Smooth muscle cell of trachea (primary cell): ENCODE data around the gene SLC30A4. TPM values are rescaled to one million over a fixed set of nuclear protein-coding genes. Genes with fewer than 3 reads are reported as not detected.

Source experiments
- total RNA-seq: library from RNA; depleted of rRNA; stranded (reverse); fragments of >200 nt; gene quantifications from 2 replicates; pipeline ENCODE4 v1.2.1, GENCODE V29; 2014

The SLC30A4 gene
- 9.3 and 10.8 TPM in 2 replicates for total RNA-seq

GRCh38 chr15:45522328-45523165 lies at the start of gene SLC30A4:
SLC30A4 (minus strand) TSS chr15:45522755; CDS start chr15:45522354, 401 bp downstream.

Other genes with a start within 250 kb of the SLC30A4 start
- gene GATM, start 144.2 kb downstream of the SLC30A4 start, total RNA-seq: 0.17 and 0.44 TPM in 2 replicates
- gene BLOC1S6, start 64.6 kb upstream of the SLC30A4 start, total RNA-seq: 83.4 and 99.9 TPM in 2 replicates
- 82.3 and 158 TPM in 2 replicates for gene SQOR, start 112.3 kb upstream of the SLC30A4 start, total RNA-seq